ENCODE measurements around the gene APOE.

The APOE gene

GRCh38 chr19:44954649-44955504, 49.3 kb downstream of the APOE start, which contains the start of gene CLPTM1:
Gene CLPTM1 (plus strand): TSS chr19:44955380. CDS start chr19:44955396, 16 bp downstream.
- DNase-seq = peak; percentile 97

- DNase-seq = peak; percentile 54
Measured at GRCh38 chr19:44955505-44956439, 50.2 kb downstream of the APOE start.

GRCh38 chr19:44957526-44957925, 51.9 kb downstream of the APOE start:
- DNase-seq = no peak

- no peak for DNase-seq
Measured at GRCh38 chr19:44958090-44958489, 52.5 kb downstream of the APOE start.

All from DMS53 (cell line).